Spleen (tissue), 7 donors: Measurements from ENCODE around the gene ASH1L.
"Not testable (repeated sequence)": the region's sequence is repeated elsewhere in the genome, so short reads cannot be mapped to it uniquely, and the experiment has no call there.

Experiments
- CTCF ChIP-seq, 11 experiments: fragments of 200-600 bp in 7 of 11; fragments of 450-650 bp in 4 of 11; sonication (generic) in 4 of 11; IDR thresholded peaks in 8 of 11; conservative IDR thresholded peaks in 3 of 11; 1 replicate in 7 of 11; 2 replicates in 4 of 11; pipeline versions ENCODE4 v1.4.0 to v1.8.0; 2016 to 2021; ENCODE audit warnings: antibody characterized with exemption in 11 of 11, inconsistent platforms in 4 of 11, mild to moderate bottlenecking in 1 of 11
- POLR2A ChIP-seq, 3 donors: fragments of 450-650 bp; IDR thresholded peaks; one replicate each; pipeline ENCODE4 v1.5.1; 2017; ENCODE audit warnings: antibody characterized with exemption in 3 of 3, mild to moderate bottlenecking in 1 of 3
- donor health status: DM: no; HTN: no; CAD: no; lungs with moderate emphysema.
- donor health status: DM: no; HTN: no; CAD: no.
- donor health status: DM: no; HTN: no; CAD: no.

GRCh38 chr1:155561779-155562580 is 623 bp downstream of the ASH1L start:
- TF ChIP-seq CTCF (IDR thresholded peaks at IDR 0.05 in 8 of 11, conservative IDR thresholded peaks at IDR 0.05 in 3 of 11); POLR2A (IDR thresholded peaks at IDR 0.05): not testable (repeated sequence)
